NT2/D1 (cell line): ENCODE measurements around the gene TSN.

ENCODE experiments used
- DNase-seq: peaks from one replicate; pipeline ENCODE4 v3.0.0-alpha.2; 2011; ENCODE audit warnings: low read depth, low spot score
- H3K27me3 ChIP-seq: 2 replicates; pipeline ENCODE4 v1.6.0; 2011; ENCODE audit warnings: mild to moderate bottlenecking; ENCODE audit not compliant: insufficient read length, insufficient read depth
- H3K36me3 ChIP-seq: 2 replicates; pipeline ENCODE4 v1.6.1; 2011; ENCODE audit warnings: mild to moderate bottlenecking, low read length, mixed read lengths; ENCODE audit not compliant: insufficient read depth, insufficient read length
- H3K4me1 ChIP-seq: 2 replicates; pipeline ENCODE4 v1.5.1; 2011; ENCODE audit not compliant: insufficient read depth, insufficient read length
- H3K4me3 ChIP-seq: 2 replicates; pipeline ENCODE4 v1.5.1; 2011; ENCODE audit warnings: low read depth; ENCODE audit not compliant: insufficient read length
- H3K9ac ChIP-seq: 2 replicates; pipeline ENCODE4 v1.6.0; 2011; ENCODE audit warnings: low read depth; ENCODE audit not compliant: insufficient read length
- H3K9me3 ChIP-seq: 2 replicates; pipeline ENCODE4 v1.5.1; 2011; ENCODE audit warnings: mild to moderate bottlenecking, low read length; ENCODE audit not compliant: insufficient read depth
- SUZ12 ChIP-seq: IDR thresholded peaks from 2 replicates; pipeline ENCODE4 v1.6.1; 2011; ENCODE audit not compliant: insufficient read length, insufficient read depth; ENCODE audit errors: extremely low read depth
- YY1 ChIP-seq: IDR thresholded peaks from 2 replicates; pipeline ENCODE4 v1.6.1; 2011; ENCODE audit not compliant: insufficient read length, insufficient read depth
- ZNF274 ChIP-seq: IDR thresholded peaks from 2 replicates; pipeline ENCODE4 v1.6.1; 2011; ENCODE audit warnings: mild to moderate bottlenecking, low read depth, low read length

Gene TSN

DNA sequence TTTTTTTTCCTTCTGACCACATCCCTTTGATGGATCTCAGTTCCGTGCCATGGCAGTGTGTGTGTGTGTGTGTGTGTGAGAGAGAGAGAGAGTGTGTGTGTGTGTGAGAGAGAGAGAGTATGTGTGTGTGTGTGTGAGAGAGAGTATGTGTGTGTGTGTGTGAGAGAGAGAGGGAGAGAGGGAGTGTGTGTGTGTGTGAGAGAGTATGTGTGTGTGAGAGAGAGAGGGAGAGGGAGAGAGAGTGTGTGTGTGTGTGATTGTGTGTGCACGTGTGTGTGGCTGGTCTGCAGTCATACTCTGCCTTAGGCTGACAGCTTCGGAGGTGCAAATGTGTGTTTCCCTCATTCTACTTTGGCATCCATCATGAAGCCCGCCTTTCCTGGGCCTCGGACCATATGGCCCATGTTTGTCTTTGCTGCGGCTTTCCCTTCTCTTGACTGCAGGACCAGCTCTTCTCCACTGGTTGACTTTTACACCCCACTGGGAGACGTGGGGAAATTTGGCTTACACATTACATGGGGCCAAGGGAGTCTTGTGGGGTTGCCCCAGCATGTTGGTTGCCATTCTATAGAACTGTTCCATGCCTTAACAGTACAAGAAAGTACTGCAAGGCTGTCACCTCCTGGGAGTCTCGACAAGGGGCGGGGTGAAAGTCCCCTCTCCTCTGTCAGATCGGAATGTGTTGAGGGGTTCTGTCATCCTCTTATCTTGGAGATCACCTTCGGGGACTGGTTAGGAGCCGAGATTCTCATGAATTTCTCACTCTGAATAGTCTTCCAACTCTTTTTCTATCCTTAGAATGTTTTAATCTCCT, 21.6 kb downstream of the TSN start:
- no peaks in the 10 kb centered on the region for H3K27me3 ChIP-seq
- TF ChIP-seq YY1 (no peak), ZNF274 (no peak), SUZ12 (no peak)
- no peaks in the 10 kb centered on the region for H3K4me1 ChIP-seq
- H3K9me3 ChIP-seq = no peaks in the 10 kb centered on the region
- H3K36me3 ChIP-seq = no peaks in the 10 kb centered on the region
- DNase-seq = no peak
- H3K9ac ChIP-seq = no peak overlapping the region
- no peak overlapping the region for H3K4me3 ChIP-seq

DNA sequence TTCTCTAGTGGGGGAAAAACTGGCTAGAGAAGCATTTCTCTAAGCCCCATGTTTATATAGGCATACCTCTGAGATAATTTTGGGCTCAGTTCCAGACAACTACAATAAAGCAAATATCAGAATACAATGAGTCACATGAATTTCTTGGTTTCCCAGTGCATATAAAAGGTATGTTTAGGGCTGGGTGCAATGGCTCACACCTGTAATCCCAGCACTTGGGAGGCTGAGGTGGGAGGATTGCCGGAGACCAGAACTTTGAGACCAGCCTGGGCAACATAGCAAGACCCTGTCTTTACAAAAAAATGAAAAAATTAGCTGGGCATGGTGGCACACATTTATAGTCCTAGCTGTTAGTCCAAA, 22.2 kb downstream of the TSN start:
- no peak for DNase-seq
- no peaks in the 10 kb centered on the region for H3K9me3 ChIP-seq
- no peak overlapping the region for H3K4me3 ChIP-seq
- TF ChIP-seq YY1 (no peak), SUZ12 (no peak)
- no peaks in the 10 kb centered on the region for H3K27me3 ChIP-seq
- H3K4me1 ChIP-seq = no peaks in the 10 kb centered on the region
- H3K36me3 ChIP-seq = no peaks in the 10 kb centered on the region
- no peak overlapping the region for H3K9ac ChIP-seq

DNA sequence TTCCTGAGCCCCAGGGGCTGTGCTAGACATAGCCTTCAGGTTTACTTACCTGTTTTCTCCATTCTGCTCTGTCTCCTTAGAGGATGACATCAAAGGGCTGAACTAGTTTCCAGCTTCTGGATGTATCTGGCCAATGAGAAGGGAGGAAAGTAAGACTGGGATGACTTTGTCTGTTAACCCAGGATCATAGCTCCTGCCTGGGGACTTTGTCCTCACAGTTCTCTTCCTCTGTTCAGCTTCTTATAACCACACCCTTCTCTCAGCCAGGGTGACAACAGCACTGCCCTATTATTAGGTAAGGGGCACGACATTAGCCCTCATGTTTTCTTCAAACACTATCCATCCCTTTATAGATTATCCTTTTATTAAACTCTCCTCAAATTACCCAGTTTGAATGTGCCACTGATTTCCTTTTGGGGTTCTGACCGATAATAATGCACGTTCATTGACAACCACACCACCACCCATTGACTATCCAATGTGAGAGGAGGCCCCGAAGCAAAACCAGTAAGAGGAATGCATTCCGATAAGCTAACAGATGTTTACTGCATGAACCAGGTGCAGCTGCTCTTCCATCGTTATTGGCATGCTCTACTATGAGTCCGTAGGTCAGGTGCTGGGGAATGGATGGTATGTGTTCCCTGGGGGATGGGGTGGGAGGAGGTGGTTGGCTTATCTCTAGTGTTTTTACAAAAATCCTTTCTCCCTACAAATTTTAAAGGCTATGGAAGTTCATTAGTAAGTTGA, 23.5 kb downstream of the TSN start:
- no peak overlapping the region for H3K9ac ChIP-seq
- H3K27me3 ChIP-seq = no peaks in the 10 kb centered on the region
- no peaks in the 10 kb centered on the region for H3K4me1 ChIP-seq
- no peaks in the 10 kb centered on the region for H3K9me3 ChIP-seq
- DNase-seq = no peak
- H3K4me3 ChIP-seq = no peak overlapping the region
- TF ChIP-seq ZNF274 (no peak), YY1 (no peak), SUZ12 (no peak)
- H3K36me3 ChIP-seq = no peaks in the 10 kb centered on the region

DNA sequence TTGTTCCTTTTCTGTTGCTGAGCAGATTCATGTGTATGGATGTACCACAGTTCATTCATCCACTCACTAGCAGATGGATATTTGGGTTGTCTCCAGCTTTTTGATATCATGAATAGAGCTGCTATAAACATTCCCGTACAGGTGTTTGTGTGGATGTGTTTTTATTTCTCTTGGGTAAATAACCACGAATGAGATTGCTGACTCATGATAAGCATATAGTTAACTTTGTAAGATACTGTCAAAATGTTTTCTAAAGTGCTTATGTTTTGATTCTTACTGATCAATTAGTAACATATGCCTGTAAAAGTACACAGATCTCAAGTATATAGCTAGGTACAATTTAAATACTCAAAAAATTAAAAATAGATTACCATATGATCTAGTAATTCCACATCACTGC, 27.7 kb downstream of the TSN start:
- DNase-seq = no peak
- no peak overlapping the region for H3K4me3 ChIP-seq
- no peaks in the 10 kb centered on the region for H3K4me1 ChIP-seq
- no peaks in the 10 kb centered on the region for H3K27me3 ChIP-seq
- TF ChIP-seq YY1 (no peak), ZNF274 (no peak), SUZ12 (no peak)
- H3K9me3 ChIP-seq = 0 out of 2 replicates have a peak, but pooled peaks cover under 1% of the 10 kb centered on the region
- H3K36me3 ChIP-seq = no peaks in the 10 kb centered on the region
- no peak overlapping the region for H3K9ac ChIP-seq

DNA sequence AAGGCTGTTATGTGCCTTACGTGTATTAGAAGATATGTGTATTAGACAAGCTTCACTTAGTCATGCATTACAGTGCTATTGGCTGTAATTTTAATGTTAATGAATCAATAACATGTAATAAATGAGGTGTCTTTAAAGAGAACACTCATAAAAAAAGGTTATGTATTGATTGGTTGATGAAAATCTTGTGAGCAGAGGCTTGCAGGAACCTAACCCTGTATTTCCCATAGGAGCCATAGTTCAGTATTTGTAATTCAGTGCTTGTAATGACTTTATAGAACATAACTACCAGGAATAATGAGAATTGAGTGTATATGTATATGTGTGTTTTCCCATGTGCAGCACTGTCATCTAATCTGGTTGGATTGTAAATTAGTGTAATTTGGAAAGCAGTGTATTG, 33.2 kb downstream of the TSN start:
- DNase-seq = no peak
- H3K9me3 ChIP-seq = 0 out of 2 replicates have a peak, but pooled peaks cover 12% of the 10 kb centered on the region
- peaks cover 7% of the 10 kb centered on the region for H3K4me1 ChIP-seq
- H3K9ac ChIP-seq = no peak overlapping the region
- H3K4me3 ChIP-seq = no peak overlapping the region
- no peak for TF ChIP-seq YY1
- no peak for TF ChIP-seq ZNF274
- no peaks in the 10 kb centered on the region for H3K27me3 ChIP-seq
- H3K36me3 ChIP-seq = no peaks in the 10 kb centered on the region

DNA sequence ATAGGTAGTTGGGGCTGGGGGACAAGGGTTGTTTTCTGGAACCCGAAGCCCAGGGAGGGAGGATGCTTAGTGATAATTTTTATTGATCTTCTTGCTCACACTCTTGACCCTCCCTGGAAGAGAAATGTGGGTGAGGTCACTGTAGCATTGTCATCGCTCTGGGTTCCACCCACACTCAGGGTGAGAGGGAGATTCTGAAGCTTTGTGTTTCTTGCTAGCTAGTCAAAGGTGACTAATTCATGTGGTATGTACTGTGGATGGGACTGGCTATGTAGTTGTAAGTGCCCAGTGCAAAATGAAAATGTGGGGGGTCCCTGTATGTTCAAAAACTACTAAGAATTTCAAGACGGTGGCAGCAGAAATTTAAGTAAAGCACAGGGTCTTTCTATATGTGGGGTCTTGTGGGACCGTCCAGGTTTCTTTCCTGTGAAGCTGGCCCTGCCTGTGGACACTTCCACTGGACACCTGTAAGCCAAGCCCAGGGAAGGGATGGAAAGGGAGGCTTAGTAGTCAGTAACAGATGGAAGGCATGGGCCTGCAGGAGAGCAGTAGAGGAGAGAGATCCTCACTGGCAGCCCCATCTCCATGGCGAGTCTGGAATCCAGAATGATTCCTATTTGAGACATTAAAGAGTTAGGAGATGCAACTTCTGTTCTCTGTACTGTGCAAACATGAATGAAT, 35.0 kb downstream of the TSN start:
- Histone ChIP-seq H3K9ac (no peak overlapping the region), H3K4me3 (no peak overlapping the region), H3K27me3 (no peaks in the 10 kb centered on the region), H3K9me3 (0 out of 2 replicates have a peak, but pooled peaks cover 12% of the 10 kb centered on the region), H3K36me3 (no peaks in the 10 kb centered on the region), H3K4me1 (peaks cover 7% of the 10 kb centered on the region)
- TF ChIP-seq SUZ12 (no peak), ZNF274 (no peak)
- DNase-seq = peak; percentile 47

DNA sequence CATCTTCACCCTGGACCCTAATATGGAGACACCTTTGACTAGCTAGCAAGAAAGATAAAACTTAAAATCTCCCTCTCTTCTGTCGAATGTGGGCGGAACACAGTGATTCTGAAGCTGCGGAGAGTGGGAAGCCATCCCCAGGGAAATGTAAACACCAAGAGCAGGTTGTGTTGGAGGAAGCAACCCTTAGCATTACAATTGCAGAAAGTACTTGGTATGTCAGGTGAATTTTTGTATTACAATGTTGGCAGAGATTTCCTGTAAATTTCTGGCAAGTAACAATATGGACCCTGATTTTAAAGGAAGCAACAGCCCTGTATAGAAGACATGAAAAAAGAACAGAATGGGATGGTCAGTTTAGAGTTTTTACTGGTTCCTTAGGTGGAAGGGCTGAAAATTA, 35.8 kb downstream of the TSN start:
- TF ChIP-seq SUZ12 = no peak
- 0 out of 2 replicates have a peak, but pooled peaks cover 12% of the 10 kb centered on the region for H3K9me3 ChIP-seq
- no peak overlapping the region for H3K9ac ChIP-seq
- H3K27me3 ChIP-seq = no peaks in the 10 kb centered on the region
- no peaks in the 10 kb centered on the region for H3K36me3 ChIP-seq
- no peak overlapping the region for H3K4me3 ChIP-seq
- H3K4me1 ChIP-seq = peaks cover 7% of the 10 kb centered on the region
- no peak for DNase-seq
